ENCODE measurements around the gene MINDY4. TPM values are rescaled to one million over a fixed set of nuclear protein-coding genes. Genes with fewer than 3 reads are reported as not detected.

The MINDY4 gene
- total RNA-seq, 6 experiments from 2014 or later: 2.3 to 3.3 (median 2.6) TPM

GRCh38 chr7:30870821-30871518 is 99.8 kb downstream of the MINDY4 start:
- peaks cover 6% of the 10 kb centered on the region; the same call in 1 of the 2 replicates for H3K9me3 Mint-ChIP-seq
- DNase-seq: no peak
- peaks cover 2% of the 10 kb centered on the region for H3K27me3 Mint-ChIP-seq (ENCODE audit: insufficient read depth)
- TF ChIP-seq CTCF (IDR thresholded peaks at IDR 0.05): no peak
- H3K27ac Mint-ChIP-seq: no peak overlapping the region
- peaks cover 6% of the 10 kb centered on the region; the same call in 1 of the 2 replicates for H3K4me1 Mint-ChIP-seq (ENCODE audit: low read depth)
- no peak overlapping the region for H3K4me3 Mint-ChIP-seq
- peaks cover 5% of the 10 kb centered on the region; the same call in 1 of the 2 replicates for H3K36me3 Mint-ChIP-seq (ENCODE audit: low read depth)

- Mint-ChIP-seq H3K27ac (no peak overlapping the region), H3K9me3 (peaks cover 6% of the 10 kb centered on the region; the same call in 1 of the 2 replicates), H3K4me3 (no peak overlapping the region), H3K27me3 (ENCODE audit: insufficient read depth) (peaks cover 5% of the 10 kb centered on the region), H3K36me3 (ENCODE audit: low read depth) (peaks cover 5% of the 10 kb centered on the region; the same call in 1 of the 2 replicates), H3K4me1 (ENCODE audit: low read depth) (peaks cover 6% of the 10 kb centered on the region; the same call in 1 of the 2 replicates)
- no peak for DNase-seq
- no peak for TF ChIP-seq CTCF (IDR thresholded peaks at IDR 0.05)
These were observed 100.4 kb downstream of the MINDY4 start for GRCh38 chr7:30871655-30872054.

GRCh38 chr7:30873207-30873606 is 102.0 kb downstream of the MINDY4 start:
- Mint-ChIP-seq H3K4me3 (no peak overlapping the region), H3K36me3 (ENCODE audit: low read depth) (peaks cover 5% of the 10 kb centered on the region; the same call in 1 of the 2 replicates), H3K27ac (no peak overlapping the region), H3K9me3 (peaks cover 6% of the 10 kb centered on the region; the same call in 1 of the 2 replicates), H3K4me1 (ENCODE audit: low read depth) (peaks cover 6% of the 10 kb centered on the region; the same call in 1 of the 2 replicates), H3K27me3 (ENCODE audit: insufficient read depth) (peaks cover 3% of the 10 kb centered on the region)
- TF ChIP-seq CTCF (IDR thresholded peaks at IDR 0.05): no peak
- no peak for DNase-seq

GRCh38 chr7:30873656-30874055 is 102.4 kb downstream of the MINDY4 start:
- no peak for TF ChIP-seq CTCF (IDR thresholded peaks at IDR 0.05)
- H3K9me3 Mint-ChIP-seq: peaks cover 6% of the 10 kb centered on the region; the same call in 1 of the 2 replicates
- H3K27me3 Mint-ChIP-seq (ENCODE audit: insufficient read depth): peaks cover 3% of the 10 kb centered on the region
- H3K36me3 Mint-ChIP-seq (ENCODE audit: low read depth): peaks cover 5% of the 10 kb centered on the region; the same call in 1 of the 2 replicates
- no peak overlapping the region for H3K27ac Mint-ChIP-seq
- H3K4me1 Mint-ChIP-seq (ENCODE audit: low read depth): peaks cover 6% of the 10 kb centered on the region; the same call in 1 of the 2 replicates
- no peak overlapping the region for H3K4me3 Mint-ChIP-seq
- DNase-seq: no peak

GRCh38 chr7:30874656-30875302 is 103.6 kb downstream of the MINDY4 start:
- Mint-ChIP-seq H3K27me3 (ENCODE audit: insufficient read depth) (peaks cover 7% of the 10 kb centered on the region), H3K36me3 (ENCODE audit: low read depth) (peaks cover 5% of the 10 kb centered on the region; the same call in 1 of the 2 replicates), H3K4me3 (no peak overlapping the region), H3K9me3 (peaks cover 6% of the 10 kb centered on the region; the same call in 1 of the 2 replicates), H3K4me1 (ENCODE audit: low read depth) (peaks cover 11% of the 10 kb centered on the region; the same call in 1 of the 2 replicates), H3K27ac (no peak overlapping the region)
- no peak for TF ChIP-seq CTCF (IDR thresholded peaks at IDR 0.05)
- no peak for DNase-seq

Data from HFFc6 (cell line).